K562 (cell line): ENCODE data around the gene AP2A2. TPM values are rescaled to one million over a fixed set of nuclear protein-coding genes. Genes with fewer than 3 reads are reported as not detected.
A peak's percentile ranks its signal among the peaks of the same experiment; 100 is the strongest.

Source experiments
- ATAC-seq: fragments of 200-7000 bp; cut with Tn5 transposase; 3 replicates; pipeline ENCODE4 v1.9.1; 2020; ENCODE audit warnings: moderate library complexity
- BruUV-seq: library from RNA; stranded (reverse); fragments of 400-500 nt; replicated peaks from 2 replicates; lab custom pipeline; 2021; lab: Mats Ljungman, UMichigan
- CTCF ChIA-PET: fragments of 300-600 bp; formaldehyde crosslinking; extraction: SDS; loops from one replicate; lab custom pipeline; 2021; ENCODE audit warnings: low intra/inter-chr PET ratio; lab: Yijun Ruan, JAX
- POLR2A ChIA-PET: fragments of 300-600, 350-650 bp; sonication (Branson Sonifier 250); formaldehyde crosslinking; extraction: SDS; loops from one replicate; lab custom pipeline; 2021; ENCODE audit warnings: antibody characterized with exemption, inconsistent platforms; lab: Yijun Ruan, JAX
- DNase-seq, 4 experiments: peaks; one replicate each; pipeline versions ENCODE4 v3.0.0 to v3.0.0-alpha.2; 2011 to 2018; ENCODE audit warnings: low spot score in 3 of 4, mixed read lengths in 3 of 4; ENCODE audit errors: extremely low read depth in 1 of 4
- FAIRE-seq: peaks from 2 replicates; lab custom pipeline; 2011; peaks lifted over from hg19 to GRCh38; lab: Jason Lieb, UNC
- H2AFZ ChIP-seq: 2 replicates; pipeline ENCODE4 v1.6.0; 2011; ENCODE audit warnings: low read depth, low read length, control low read depth, inconsistent platforms
- H3K27ac ChIP-seq: fragments of 200-600 bp; 3 replicates; pipeline ENCODE4 v1.8.0; 2011; ENCODE audit warnings: low read depth, mild to moderate bottlenecking, control low read depth, inconsistent platforms, low read length, moderate library complexity, mixed read lengths; ENCODE audit errors: extremely low read depth
- H3K27me3 ChIP-seq, 2 experiments: fragments of 300-600 bp in 1 of 2; 2 replicates in 1 of 2; 3 replicates in 1 of 2; pipeline versions ENCODE4 v1.6.0 to v1.8.0; 2011; ENCODE audit warnings: inconsistent platforms in 2 of 2, low read length in 2 of 2, mild to moderate bottlenecking in 1 of 2, mixed read lengths in 1 of 2, moderate library complexity in 1 of 2; ENCODE audit not compliant: control insufficient read depth in 2 of 2, insufficient read depth in 2 of 2
- H3K36me3 ChIP-seq: fragments of 300-600 bp; 3 replicates; pipeline ENCODE4 v1.8.0; 2011; ENCODE audit warnings: mild to moderate bottlenecking, low read length, inconsistent platforms; ENCODE audit not compliant: control insufficient read depth, insufficient read depth
- H3K4me1 ChIP-seq, 2 experiments: fragments of 200-600 bp in 1 of 2; replicated peaks in 1 of 2; 2 replicates in 1 of 2; 3 replicates in 1 of 2; pipeline versions ENCODE4 v1.5.1 to v1.8.0; 2011; ENCODE audit warnings: inconsistent platforms in 2 of 2, low read length in 2 of 2, mild to moderate bottlenecking in 1 of 2, mixed read lengths in 1 of 2, moderate library complexity in 1 of 2; ENCODE audit not compliant: control insufficient read depth in 2 of 2, insufficient read depth in 2 of 2
- H3K4me2 ChIP-seq: 2 replicates; pipeline ENCODE4 v1.6.1; 2011; ENCODE audit warnings: low read length, control low read depth, inconsistent platforms, mixed read lengths; ENCODE audit not compliant: insufficient read depth
- H3K4me3 ChIP-seq: fragments of 200-600 bp; sonication (generic), shearing (Covaris generic); 2 replicates; pipeline ENCODE4 v1.5.1; 2016; ENCODE audit warnings: control low read depth, inconsistent platforms
- H3K79me2 ChIP-seq: fragments of 200-600 bp; 3 replicates; pipeline ENCODE4 v1.8.0; 2011; ENCODE audit warnings: low read length, inconsistent platforms; ENCODE audit not compliant: control insufficient read depth, insufficient read depth
- H3K9ac ChIP-seq, 2 experiments: 2 replicates each; pipeline versions ENCODE4 v1.6.0 to v1.6.1; 2011; ENCODE audit warnings: low read depth in 2 of 2, low read length in 2 of 2, control low read depth in 1 of 2, inconsistent platforms in 1 of 2, mild to moderate bottlenecking in 1 of 2, mixed read lengths in 1 of 2; ENCODE audit not compliant: insufficient read depth in 1 of 2
- H3K9me1 ChIP-seq: one replicate; pipeline ENCODE4 v1.6.0; 2011; ENCODE audit warnings: inconsistent platforms, mild to moderate bottlenecking, low read length, moderate library complexity; ENCODE audit not compliant: control insufficient read depth, insufficient read depth
- H3K9me3 ChIP-seq: replicated peaks from 2 replicates; pipeline ENCODE4 v1.5.1; 2011; ENCODE audit warnings: low read depth, low read length, inconsistent platforms; ENCODE audit not compliant: control insufficient read depth, insufficient read depth
- H4K20me1 ChIP-seq: replicated peaks from 2 replicates; pipeline ENCODE4 v1.6.1; 2011; ENCODE audit warnings: low read length, inconsistent platforms, mixed read lengths; ENCODE audit not compliant: control insufficient read depth, insufficient read depth
- BCL6 ChIP-seq: fragments of 250-450 bp; sonication (Bioruptor Pico); IDR thresholded peaks from 2 replicates; pipeline ENCODE4 v1.4.0; 2020
- CTCFL ChIP-seq: IDR thresholded peaks from 2 replicates; pipeline ENCODE4 v1.6.1; 2011; ENCODE audit warnings: borderline replicate concordance, low read depth, mild to moderate bottlenecking, moderate library complexity, low read length; ENCODE audit not compliant: insufficient read depth, poor library complexity, severe bottlenecking
- DDX20 ChIP-seq: fragments of 450-650 bp; IDR thresholded peaks from 2 replicates; pipeline ENCODE4 v1.6.1; 2016; ENCODE audit warnings: missing genetic modification characterization, low read depth, mild to moderate bottlenecking, missing compliant biosample characterization, moderate library complexity
- DPF2 ChIP-seq: fragments of 450-650 bp; IDR thresholded peaks from 2 replicates; pipeline ENCODE4 v1.6.1; 2016
- NR2C1 ChIP-seq, 2 experiments: fragments of 450-650 bp; IDR thresholded peaks; 2 replicates each; pipeline ENCODE4 v1.6.1; 2017; ENCODE audit warnings: mild to moderate bottlenecking in 2 of 2, antibody characterized with exemption in 1 of 2, inconsistent platforms in 1 of 2, missing compliant biosample characterization in 1 of 2, missing genetic modification characterization in 1 of 2
- NR2C2 ChIP-seq, 2 experiments: fragments of 200-800 bp in 1 of 2; sonication (Bioruptor generic) in 1 of 2; sonication (generic) in 1 of 2; formaldehyde crosslinking in 1 of 2; IDR thresholded peaks; 2 replicates each; pipeline versions ENCODE4 v1.6.1 to v1.8.0; 2016 to 2022; ENCODE audit warnings: mild to moderate bottlenecking in 1 of 2, missing compliant biosample characterization in 1 of 2, missing genetic modification characterization in 1 of 2, missing genetic modification reagents in 1 of 2
- TCFL5 ChIP-seq: fragments of 250-450 bp; sonication (Bioruptor Pico); conservative IDR thresholded peaks from 2 replicates; pipeline ENCODE4 v1.6.1; 2021; ENCODE audit warnings: mild to moderate bottlenecking, moderate library complexity, matching md5 sums
- THAP12 ChIP-seq: fragments of 250-450 bp; sonication (Bioruptor Pico); IDR thresholded peaks from 2 replicates; pipeline ENCODE4 v1.9.0; 2021; ENCODE audit warnings: mild to moderate bottlenecking, inconsistent platforms
- ZBTB33 ChIP-seq: sonication (generic); formaldehyde crosslinking; IDR thresholded peaks from 2 replicates; pipeline ENCODE4 v1.8.1; 2023; ENCODE audit warnings: mild to moderate bottlenecking, missing genetic modification reagents
- ZNF589 ChIP-seq: fragments of 200-800 bp; sonication (Bioruptor generic); IDR thresholded peaks from 2 replicates; pipeline ENCODE4 v1.6.1; 2016; ENCODE audit warnings: low read depth, missing genetic modification characterization, missing compliant biosample characterization
- ZNF766 ChIP-seq: fragments of 200-800 bp; sonication (Bioruptor generic); conservative IDR thresholded peaks from 2 replicates; pipeline ENCODE4 v1.6.1; 2016; ENCODE audit warnings: missing genetic modification characterization, missing compliant biosample characterization
- WGBS: fragments of 100-300 bp; shearing (Covaris generic); methylation state at CpG from one replicate; pipeline ENCODE4 v1.1.6; 2016; ENCODE audit warnings: low coverage, mixed read lengths; ENCODE audit not compliant: insufficient coverage; ENCODE audit errors: missing lambda C conversion rate; 5-methylcytosine and 5-hydroxymethylcytosine counted together
- in situ Hi-C: fragments of 300-500 bp; cut with MboI; formaldehyde crosslinking; loops from 4 replicates; pipeline ENCODE4 v1.15.0; 2018; ENCODE audit warnings: inconsistent platforms, mixed read lengths
- intact Hi-C: fragments of 100-400 bp; cut with micrococcal nuclease; formaldehyde crosslinking; loops from 2 replicates; pipeline ENCODE4 v1.14.2; 2022
- polyA plus RNA-seq, 8 experiments: library from polyadenylated mRNA; depleted of rRNA in 4 of 8; stranded (reverse) in 5 of 8; unstranded in 3 of 8; fragments of >200 nt; fragmentation: Nextera tagmentation in 2 of 8; fragmentation: Illumina TruSeq in 1 of 8; extraction: Ambion mirVana in 2 of 8; extraction: Trizol in 1 of 8; gene quantifications; 2 replicates each; pipeline versions ENCODE4 v1.2.1 to v1.2.3, GENCODE V29; 2011 to 2014; ENCODE audit warnings: inconsistent platforms in 1 of 8, missing spikeins in 1 of 8
- total RNA-seq, 7 experiments: library from RNA; depleted of rRNA in 6 of 7; stranded (reverse); fragments of >200 nt in 6 of 7; fragmentation: Illumina TruSeq in 2 of 7; extraction: Trizol in 2 of 7; gene quantifications; 2 replicates each; pipeline versions ENCODE4 v1.2.1 to v1.2.3, GENCODE V29; 2011 to 2021; ENCODE audit warnings: low replicate concordance in 1 of 7

Gene AP2A2
- total and polyA plus RNA-seq, 9 of the 15 experiments (the other 6 are each of a cell fraction or from before 2014, with no cell fraction given), result 0.69 to 41.7 (median 15.2) TPM

GRCh38 chr11:911890-912219 is 13.8 kb upstream of the AP2A2 start:
- POLR2A ChIA-PET, result interaction anchor here (0.5 to 1.1 kb wide), 2 partner anchors 10 to 14 kb away, joined by 3 to 5 read pairs; partner anchors contain the start of gene AP2A2
- Histone ChIP-seq H3K9ac (peak overlapping the region; percentile 81 to 91), H3K4me2 (peak overlapping the region; percentile 75), H4K20me1 (peaks cover 15% of the 10 kb centered on the region; the same call in 1 of the 2 replicates), H3K9me1 (no peaks in the 10 kb centered on the region), H3K79me2 (peaks cover 35% of the 10 kb centered on the region), H3K4me1 (peaks cover 37 to 59% of the 10 kb centered on the region in 2 experiments), H3K4me3 (no peak overlapping the region), H3K9me3 (no peaks in the 10 kb centered on the region), H3K27me3 (no peaks in the 10 kb centered on the region), H3K36me3 (peaks cover 24% of the 10 kb centered on the region; the same call in 2 of the 3 replicates), H2AFZ (peak overlapping the region; percentile 86), H3K27ac (peak overlapping the region; percentile 93)
- intact Hi-C loops, result loop anchor here (10.0 kb wide), 1 partner anchor 67 kb away; the partner anchor contains the start of genes POLR2L and TSPAN4
- no TSS peak for BruUV-seq
- no peak for TF ChIP-seq CTCFL
- TF ChIP-seq ZNF589 (CRISPR knock-in tag), result no peak
- TF ChIP-seq DPF2, result 0 out of 2 replicates have a peak, but pooled peaks have one; percentile 3
- TF ChIP-seq ZBTB33 (CRISPR knock-in tag), result peak; percentile 96
- TF ChIP-seq BCL6 (CRISPR knock-in tag), result no peak
- TF ChIP-seq ZNF766, result no peak
- TF ChIP-seq THAP12 (CRISPR knock-in tag), result peak; percentile 64; the same call in 1 of the 2 replicates
- TF ChIP-seq NR2C1 (IDR thresholded peaks at IDR 0.05), result peak; percentile 47; the same call in 1 of the 2 replicates
- TF ChIP-seq NR2C1 (tag; IDR thresholded peaks at IDR 0.05), result peak; percentile 63
- TF ChIP-seq NR2C2 (CRISPR knock-in tag; IDR thresholded peaks at IDR 0.05), result no peak
- 0 out of 2 replicates have a peak, but pooled peaks have one; percentile 31 for TF ChIP-seq NR2C2 (tag; IDR thresholded peaks at IDR 0.05)
- no peak for TF ChIP-seq TCFL5 (CRISPR knock-in tag)
- TF ChIP-seq DDX20 (tag), result no peak
- no peak for ATAC-seq
- CTCF ChIA-PET, result no interaction called here
- FAIRE-seq, result no peak
- in situ Hi-C loops, result no loop called here
- WGBS, result 79% methylated on average over 11 of the region's 11 CpGs
- DNase-seq, result no peak
